HG03039 (cell line): Measurements from ENCODE around the gene NAT8L.

Experiments used
- ATAC-seq: cut with Tn5 transposase; IDR thresholded peaks from one replicate; pipeline ENCODE4 v1.9.1; 2021; ENCODE audit warnings: mild to moderate bottlenecking, moderate library complexity; ENCODE audit not compliant: unreplicated experiment

Gene NAT8L

GRCh38 chr4:2074588-2074987 is 15.5 kb downstream of the NAT8L start:
- ATAC-seq, result no peak

GRCh38 chr4:2075171-2075986 is 16.3 kb downstream of the NAT8L start:
- ATAC-seq, result no peak

- ATAC-seq, result no peak
These were observed 17.1 kb downstream of the NAT8L start for GRCh38 chr4:2075987-2076907.

- ATAC-seq, result no peak
These were observed 17.9 kb downstream of the NAT8L start for GRCh38 chr4:2076908-2077536.

GRCh38 chr4:2077537-2078460 is 18.7 kb downstream of the NAT8L start:
- no peak for ATAC-seq

- no peak for ATAC-seq
These were observed 19.5 kb downstream of the NAT8L start for GRCh38 chr4:2078584-2078983.

GRCh38 chr4:2079006-2079405 is 19.9 kb downstream of the NAT8L start:
- ATAC-seq, result no peak

- no peak for ATAC-seq
These were observed 20.8 kb downstream of the NAT8L start for GRCh38 chr4:2079926-2080325.

- ATAC-seq, result no peak
These were observed 21.5 kb downstream of the NAT8L start for GRCh38 chr4:2080429-2081300.

- ATAC-seq, result no peak
These were observed 22.4 kb downstream of the NAT8L start for GRCh38 chr4:2081540-2081939.

GRCh38 chr4:2082118-2082517 is 23.0 kb downstream of the NAT8L start:
- no peak for ATAC-seq

- no peak for ATAC-seq
These were observed 23.5 kb downstream of the NAT8L start for GRCh38 chr4:2082627-2083026.

GRCh38 chr4:2083116-2083825 is 24.1 kb downstream of the NAT8L start:
- ATAC-seq, result no peak

- no peak for ATAC-seq
These were observed 24.7 kb downstream of the NAT8L start for GRCh38 chr4:2083826-2084160.

- no peak for ATAC-seq
These were observed 25.2 kb downstream of the NAT8L start for GRCh38 chr4:2084316-2084715.

GRCh38 chr4:2085496-2085901 is 26.4 kb downstream of the NAT8L start:
- ATAC-seq, result no peak

GRCh38 chr4:2087170-2087569 is 28.0 kb downstream of the NAT8L start:
- ATAC-seq, result no peak

GRCh38 chr4:2089222-2089621 is 30.1 kb downstream of the NAT8L start:
- no peak for ATAC-seq

- ATAC-seq, result no peak
These were observed 31.5 kb downstream of the NAT8L start for GRCh38 chr4:2090642-2091041.
